Neural progenitor cell (in vitro differentiated cells): ENCODE measurements around the gene HADH. TPM values are rescaled to one million over a fixed set of nuclear protein-coding genes. Genes with fewer than 3 reads are reported as not detected.

ENCODE experiments used
- DNase-seq: peaks from one replicate; pipeline ENCODE4 v3.0.0-alpha.2; 2016; ENCODE audit warnings: low spot score
- H2AFZ ChIP-seq: fragments of 200-600 bp; sonication (generic); replicated peaks from 2 replicates; pipeline ENCODE4 v1.6.1; 2016; ENCODE audit warnings: antibody characterized with exemption
- H3F3A ChIP-seq: fragments of 200-600 bp; sonication (generic); 2 replicates; pipeline ENCODE4 v1.6.1; 2016; ENCODE audit warnings: antibody characterized with exemption, low read depth
- H3K27ac ChIP-seq: fragments of 200-600 bp; sonication (generic); 2 replicates; pipeline ENCODE4 v1.5.1; 2016; ENCODE audit warnings: mild to moderate bottlenecking
- H3K27me3 ChIP-seq: fragments of 200-600 bp; sonication (generic); 2 replicates; pipeline ENCODE4 v1.6.1; 2016; ENCODE audit warnings: mild to moderate bottlenecking, moderate library complexity
- H3K36me3 ChIP-seq: fragments of 200-600 bp; sonication (generic); 2 replicates; pipeline ENCODE4 v1.5.1; 2016
- H3K4me1 ChIP-seq: fragments of 200-600 bp; sonication (generic); 2 replicates; pipeline ENCODE4 v1.6.1; 2016; ENCODE audit warnings: mixed run types
- H3K4me2 ChIP-seq: fragments of 200-600 bp; sonication (generic); 2 replicates; pipeline ENCODE4 v1.6.1; 2016
- H3K4me3 ChIP-seq: fragments of 200-600 bp; sonication (generic); 2 replicates; pipeline ENCODE4 v1.5.1; 2016
- H3K79me2 ChIP-seq: fragments of 200-600 bp; sonication (generic); 2 replicates; pipeline ENCODE4 v1.6.1; 2016; ENCODE audit warnings: low read depth
- H3K9ac ChIP-seq: fragments of 200-600 bp; sonication (generic); 2 replicates; pipeline ENCODE4 v1.6.1; 2016
- H3K9me3 ChIP-seq: fragments of 200-600 bp; sonication (generic); 2 replicates; pipeline ENCODE4 v1.5.1; 2016; ENCODE audit warnings: low read depth
- H4K20me1 ChIP-seq: fragments of 200-600 bp; sonication (generic); 2 replicates; pipeline ENCODE4 v1.6.1; 2016; ENCODE audit warnings: low read depth
- H3K27ac Mint-ChIP-seq: 3 replicates; pipeline ENCODE4 v1.8.0; 2021; ENCODE audit warnings: mixed read lengths
- H3K27me3 Mint-ChIP-seq: 2 replicates; pipeline ENCODE4 v1.8.0; 2022; ENCODE audit warnings: low read depth, mild to moderate bottlenecking, inconsistent platforms, moderate library complexity, mixed read lengths; ENCODE audit not compliant: insufficient read depth
- H3K36me3 Mint-ChIP-seq: 3 replicates; pipeline ENCODE4 v1.8.0; 2021; ENCODE audit warnings: mixed read lengths
- H3K4me1 Mint-ChIP-seq: 3 replicates; pipeline ENCODE4 v1.8.0; 2021; ENCODE audit warnings: mixed read lengths
- H3K4me3 Mint-ChIP-seq: 3 replicates; pipeline ENCODE4 v1.8.0; 2021; ENCODE audit warnings: mild to moderate bottlenecking, moderate library complexity, mixed read lengths
- H3K9me3 Mint-ChIP-seq: 3 replicates; pipeline ENCODE4 v1.8.0; 2020; ENCODE audit warnings: mixed read lengths
- CTCF ChIP-seq: fragments of 200-600 bp; sonication (generic); IDR thresholded peaks from 2 replicates; pipeline ENCODE4 v1.5.1; 2017; ENCODE audit warnings: antibody characterized with exemption, mild to moderate bottlenecking
- EZH2 ChIP-seq: fragments of 200-600 bp; sonication (generic); IDR thresholded peaks from 2 replicates; pipeline ENCODE4 v1.6.1; 2017; ENCODE audit warnings: antibody characterized with exemption, mild to moderate bottlenecking, moderate library complexity
- EZH2phosphoT487 ChIP-seq: fragments of 200-600 bp; sonication (generic); IDR thresholded peaks from 2 replicates; pipeline ENCODE4 v1.6.1; 2017; ENCODE audit warnings: antibody characterized with exemption
- total RNA-seq: library from RNA; depleted of rRNA; stranded (reverse); fragments of >200 nt; gene quantifications from 2 replicates; pipeline ENCODE4 v1.2.3, GENCODE V29; 2015; ENCODE audit warnings: low replicate concordance

HADH gene
- total RNA-seq, 1 donor from 2014 or later, result 49.9 TPM

GRCh38 chr4:108058685-108059440, 69.2 kb downstream of the HADH start:
- Histone ChIP-seq H4K20me1 (no peaks in the 10 kb centered on the region), H3K27me3 (no peaks in the 10 kb centered on the region), H3K4me1 (no peaks in the 10 kb centered on the region), H3K9ac (no peak overlapping the region), H2AFZ (no peak overlapping the region), H3F3A (no peaks in the 10 kb centered on the region), H3K4me3 (no peak overlapping the region), H3K36me3 (no peaks in the 10 kb centered on the region), H3K27ac (no peak overlapping the region), H3K79me2 (no peaks in the 10 kb centered on the region), H3K4me2 (no peak overlapping the region), H3K9me3 (no peaks in the 10 kb centered on the region)
- Mint-ChIP-seq H3K4me3 (no peak overlapping the region), H3K27me3 (no peaks in the 10 kb centered on the region), H3K27ac (no peak overlapping the region), H3K4me1 (peaks cover 6% of the 10 kb centered on the region), H3K9me3 (no peaks in the 10 kb centered on the region), H3K36me3 (peaks cover 27% of the 10 kb centered on the region)
- DNase-seq, result peak; percentile 28
- TF ChIP-seq EZH2phosphoT487 (no peak), EZH2 (no peak), CTCF (no peak)

DNA sequence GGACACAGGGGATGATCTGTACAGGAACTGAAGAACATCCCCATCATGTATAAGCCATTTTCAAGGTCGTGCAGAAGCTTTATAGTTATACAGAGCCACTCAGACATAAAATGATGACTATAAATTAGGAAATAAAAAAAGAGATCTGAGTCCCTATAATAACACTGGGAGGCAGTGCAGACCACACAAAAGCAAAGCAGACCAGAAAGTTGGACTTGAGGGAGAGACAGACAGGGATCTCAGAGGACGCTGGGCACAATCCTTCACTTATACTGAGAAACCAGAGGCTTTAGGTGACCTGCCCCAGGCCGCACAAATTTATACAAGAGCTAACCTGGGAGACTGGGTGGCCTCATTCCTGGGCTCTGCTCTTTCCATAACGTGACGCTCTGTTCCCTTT, 70.5 kb downstream of the HADH start:
- Mint-ChIP-seq H3K27ac (no peak overlapping the region), H3K27me3 (peaks cover 3% of the 10 kb centered on the region), H3K4me1 (peaks cover 6% of the 10 kb centered on the region), H3K4me3 (no peak overlapping the region), H3K9me3 (no peaks in the 10 kb centered on the region), H3K36me3 (peaks cover 30% of the 10 kb centered on the region)
- Histone ChIP-seq H3K27ac (no peak overlapping the region), H3K4me2 (no peak overlapping the region), H3K9me3 (no peaks in the 10 kb centered on the region), H4K20me1 (no peaks in the 10 kb centered on the region), H3K4me3 (no peak overlapping the region), H3K4me1 (no peaks in the 10 kb centered on the region), H3K79me2 (no peaks in the 10 kb centered on the region), H3K27me3 (no peaks in the 10 kb centered on the region), H3K9ac (no peak overlapping the region), H3F3A (no peaks in the 10 kb centered on the region), H2AFZ (no peak overlapping the region), H3K36me3 (no peaks in the 10 kb centered on the region)
- TF ChIP-seq EZH2phosphoT487 (no peak), EZH2 (no peak), CTCF (peak; percentile 44)
- peak; percentile 32 for DNase-seq

- no peaks in the 10 kb centered on the region for H3K4me1 ChIP-seq
- H3K4me3 ChIP-seq, result no peak overlapping the region
- no peaks in the 10 kb centered on the region for H4K20me1 ChIP-seq
- H3F3A ChIP-seq, result no peaks in the 10 kb centered on the region
- no peaks in the 10 kb centered on the region for H3K79me2 ChIP-seq
- H3K27me3 ChIP-seq, result no peaks in the 10 kb centered on the region
- Mint-ChIP-seq H3K36me3 (peaks cover 30% of the 10 kb centered on the region), H3K4me1 (peaks cover 6% of the 10 kb centered on the region), H3K4me3 (no peak overlapping the region), H3K27ac (no peak overlapping the region), H3K27me3 (peaks cover 3% of the 10 kb centered on the region), H3K9me3 (no peaks in the 10 kb centered on the region)
- DNase-seq, result no peak
- no peak overlapping the region for H3K4me2 ChIP-seq
- H3K36me3 ChIP-seq, result no peaks in the 10 kb centered on the region
- no peak overlapping the region for H3K9ac ChIP-seq
- no peak overlapping the region for H2AFZ ChIP-seq
- no peak overlapping the region for H3K27ac ChIP-seq
- no peaks in the 10 kb centered on the region for H3K9me3 ChIP-seq
- TF ChIP-seq CTCF, result no peak
- TF ChIP-seq EZH2phosphoT487, result no peak
- TF ChIP-seq EZH2, result no peak
These were observed 71.1 kb downstream of the HADH start for GRCh38 chr4:108060686-108061321.
